BLaER1 treated with 17β-estradiol and CSF1 and Interleukin-3, amounts not matched to agents 10 nM and 100 nM (cell line): ENCODE results near the gene PSMD14.
"Not testable (repeated sequence)": the region's sequence is repeated elsewhere in the genome, so short reads cannot be mapped to it uniquely, and the experiment has no call there.

ENCODE experiments used
- H3K27ac ChIP-seq, 11 experiments: shearing (Covaris generic); formaldehyde crosslinking; 2 replicates each; pipeline ENCODE4 v1.8.1; 2022
- H3K27me3 ChIP-seq, 11 experiments: shearing (Covaris generic); formaldehyde crosslinking; 2 replicates each; pipeline ENCODE4 v1.8.1; 2022
- H3K36me3 ChIP-seq, 11 experiments: shearing (Covaris generic); formaldehyde crosslinking; 2 replicates each; pipeline ENCODE4 v1.8.1; 2022
- H3K4me1 ChIP-seq, 10 experiments: shearing (Covaris generic); formaldehyde crosslinking; 2 replicates each; pipeline ENCODE4 v1.8.1; 2022
- H3K4me2 ChIP-seq, 11 experiments: shearing (Covaris generic); formaldehyde crosslinking; 2 replicates each; pipeline ENCODE4 v1.8.1; 2022
- H3K4me3 ChIP-seq, 10 experiments: shearing (Covaris generic); formaldehyde crosslinking; 2 replicates each; pipeline ENCODE4 v1.8.1; 2022
- H3K9ac ChIP-seq, 11 experiments: shearing (Covaris generic); formaldehyde crosslinking; 2 replicates each; pipeline ENCODE4 v1.8.1; 2022
- H3K9me3 ChIP-seq, 11 experiments: shearing (Covaris generic); formaldehyde crosslinking; replicated peaks in 1 of 11; 2 replicates each; pipeline ENCODE4 v1.8.1; 2022
- H4K20me1 ChIP-seq, 11 experiments: shearing (Covaris generic); formaldehyde crosslinking; 2 replicates each; pipeline ENCODE4 v1.8.1; 2022
- Cebpa-rat ChIP-seq, 11 experiments: shearing (Covaris generic); IDR thresholded peaks; 2 replicates each; pipeline ENCODE4 v1.8.1; 2022

Gene PSMD14

GRCh38 chr2:161327582-161327981, 19.4 kb downstream of the PSMD14 start:
- Histone ChIP-seq H3K36me3 (peaks cover 58 to 95% (median 74%) of the 10 kb centered on the region in 11 experiments), H3K4me3 (no peak overlapping the region), H3K4me2 (no peak overlapping the region), H3K4me1 (peaks cover 0 to 2% (median 0%) of the 10 kb centered on the region in 10 experiments; a peak in 2 of 20 replicates), H3K9me3 (no peaks in the 10 kb centered on the region), H3K27me3 (no peaks in the 10 kb centered on the region), H3K9ac (no peak overlapping the region), H3K27ac (no peak overlapping the region), H4K20me1 (peaks cover 2 to 77% (median 20%) of the 10 kb centered on the region in 11 experiments; a peak in 12 of 22 replicates)
- TF ChIP-seq Cebpa-rat (IDR thresholded peaks at IDR 0.05), result no peak

DNA sequence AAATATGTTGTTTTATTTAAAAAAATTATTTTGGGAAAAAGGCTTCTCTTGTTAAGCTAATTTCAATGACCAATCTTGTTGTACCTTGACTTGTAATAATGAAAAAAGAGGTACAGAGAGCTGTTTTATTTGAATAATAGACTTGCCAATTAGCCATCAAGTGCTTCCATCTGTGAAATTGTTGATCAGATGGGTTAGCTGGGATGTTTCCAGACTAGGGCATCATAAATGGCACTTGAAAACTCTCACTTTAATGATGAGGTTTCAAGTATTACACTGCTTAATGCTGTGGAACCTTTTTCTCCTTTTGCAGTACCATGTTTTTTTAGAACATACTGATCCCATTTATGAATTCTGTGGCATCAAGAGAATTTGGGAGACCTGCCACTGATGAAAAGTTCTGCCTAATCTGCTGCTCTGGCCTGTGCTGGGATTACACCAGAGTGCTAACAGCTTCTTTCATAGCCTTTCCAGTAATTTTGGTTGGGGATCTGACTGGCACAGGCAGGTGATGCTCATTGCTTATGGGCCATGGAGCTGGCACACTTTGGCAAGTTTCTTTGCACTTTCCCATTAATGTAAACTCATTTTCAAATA, 24.2 kb downstream of the PSMD14 start:
- Histone ChIP-seq H3K4me3 (no peak overlapping the region), H3K9me3 (peaks cover 0 to 6% (median 0%) of the 10 kb centered on the region in 11 experiments; a peak in 1 of 22 replicates), H3K27me3 (no peaks in the 10 kb centered on the region), H3K4me1 (peaks cover 0 to 23% (median 0%) of the 10 kb centered on the region in 10 experiments; a peak in 5 of 20 replicates), H3K27ac (no peak overlapping the region), H4K20me1 (peaks cover 3 to 85% (median 39%) of the 10 kb centered on the region in 11 experiments; a peak in 15 of 22 replicates), H3K4me2 (peak overlapping the region in 2 of 11 experiments; percentile 27 to 66; a peak in 1 of 22 replicates), H3K9ac (no peak overlapping the region), H3K36me3 (peaks cover 35 to 95% (median 50%) of the 10 kb centered on the region in 11 experiments; a peak in 21 of 22 replicates)
- no peak for TF ChIP-seq Cebpa-rat (IDR thresholded peaks at IDR 0.05)

GRCh38 chr2:161335626-161336025, 27.4 kb downstream of the PSMD14 start:
- Histone ChIP-seq H4K20me1 (peaks cover 0 to 73% (median 36%) of the 10 kb centered on the region in 11 experiments; a peak in 16 of 22 replicates), H3K4me2 (no peak overlapping the region), H3K4me1 (peaks cover 0 to 23% (median 0%) of the 10 kb centered on the region in 10 experiments; a peak in 5 of 20 replicates), H3K9ac (no peak overlapping the region), H3K36me3 (peaks cover 42 to 96% (median 60%) of the 10 kb centered on the region in 11 experiments), H3K4me3 (no peak overlapping the region), H3K27me3 (no peaks in the 10 kb centered on the region), H3K27ac (no peak overlapping the region), H3K9me3 (peaks cover 0 to 28% (median 16%) of the 10 kb centered on the region in 11 experiments; a peak in 19 of 22 replicates)
- no peak for TF ChIP-seq Cebpa-rat (IDR thresholded peaks at IDR 0.05)

GRCh38 chr2:161337247-161337646, 29.0 kb downstream of the PSMD14 start:
- no peaks in the 10 kb centered on the region for H3K27me3 ChIP-seq
- peaks cover 37 to 96% (median 69%) of the 10 kb centered on the region in 11 experiments for H3K36me3 ChIP-seq
- peaks cover 4 to 41% (median 30%) of the 10 kb centered on the region in 11 experiments; a peak in 20 of 22 replicates for H3K9me3 ChIP-seq
- H3K4me2 ChIP-seq, result no peak overlapping the region
- no peak overlapping the region for H3K9ac ChIP-seq
- H3K4me1 ChIP-seq, result peaks cover 0 to 23% (median 0%) of the 10 kb centered on the region in 10 experiments; a peak in 5 of 20 replicates
- no peak for TF ChIP-seq Cebpa-rat (IDR thresholded peaks at IDR 0.05)
- H3K4me3 ChIP-seq, result no peak overlapping the region
- H3K27ac ChIP-seq, result no peak overlapping the region
- H4K20me1 ChIP-seq, result peaks cover 0 to 59% (median 29%) of the 10 kb centered on the region in 11 experiments; a peak in 16 of 22 replicates

- H3K4me1 ChIP-seq, H3K27ac ChIP-seq, H3K27me3 ChIP-seq, H3K9ac ChIP-seq, H3K4me3 ChIP-seq, H3K4me2 ChIP-seq: not testable (repeated sequence)
- Histone ChIP-seq H3K36me3 (peaks cover 37 to 95% (median 62%) of the 10 kb centered on the region in 11 experiments), H4K20me1 (peaks cover 0 to 49% (median 17%) of the 10 kb centered on the region in 11 experiments; a peak in 14 of 22 replicates), H3K9me3 (peaks cover 16 to 62% (median 50%) of the 10 kb centered on the region in 11 experiments)
These were observed 31.3 kb downstream of the PSMD14 start for GRCh38 chr2:161339532-161339931.

- Histone ChIP-seq H3K36me3 (peaks cover 44 to 96% (median 74%) of the 10 kb centered on the region in 11 experiments), H3K9me3 (peaks cover 16 to 76% (median 63%) of the 10 kb centered on the region in 11 experiments), H3K4me1 (peaks cover 0 to 18% (median 4%) of the 10 kb centered on the region in 10 experiments; a peak in 10 of 20 replicates), H4K20me1 (peaks cover 0 to 48% (median 7%) of the 10 kb centered on the region in 11 experiments; a peak in 12 of 22 replicates)
- not testable (repeated sequence) for H3K4me3 ChIP-seq, H3K4me2 ChIP-seq, H3K9ac ChIP-seq, H3K27ac ChIP-seq, H3K27me3 ChIP-seq
These were observed 32.7 kb downstream of the PSMD14 start for GRCh38 chr2:161340930-161341413.

DNA sequence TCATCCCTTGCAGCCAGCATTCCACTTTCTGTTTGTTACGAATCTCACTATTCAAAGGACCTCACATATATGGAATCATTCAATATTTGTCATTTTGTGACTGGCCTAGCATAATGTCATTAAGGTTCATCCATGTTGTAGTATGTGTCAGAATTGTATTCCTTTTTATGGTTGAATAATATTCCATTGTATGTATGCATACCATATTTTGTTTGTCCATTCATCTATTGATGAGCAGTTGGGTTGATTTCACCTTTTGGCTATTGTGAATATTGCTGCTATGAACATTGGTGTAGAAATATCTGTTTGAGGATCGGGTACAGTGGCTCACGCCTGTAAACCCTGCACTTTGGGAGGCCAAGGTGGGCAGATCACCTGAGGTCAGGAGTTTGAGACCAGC, 35.0 kb downstream of the PSMD14 start:
- H3K27me3 ChIP-seq, result no peaks in the 10 kb centered on the region
- H3K9ac ChIP-seq, result no peak overlapping the region
- peaks cover 16 to 85% (median 75%) of the 10 kb centered on the region in 11 experiments for H3K9me3 ChIP-seq
- peaks cover 55 to 96% (median 78%) of the 10 kb centered on the region in 11 experiments for H3K36me3 ChIP-seq
- no peak for TF ChIP-seq Cebpa-rat (IDR thresholded peaks at IDR 0.05)
- no peak overlapping the region; a peak in 1 of 20 replicates for H3K4me3 ChIP-seq
- H3K4me1 ChIP-seq, result peaks cover 0 to 18% (median 11%) of the 10 kb centered on the region in 10 experiments; a peak in 12 of 20 replicates
- H3K4me2 ChIP-seq, result no peak overlapping the region
- no peak overlapping the region for H3K27ac ChIP-seq
- peaks cover 0 to 47% (median 0%) of the 10 kb centered on the region in 11 experiments; a peak in 10 of 22 replicates for H4K20me1 ChIP-seq

DNA sequence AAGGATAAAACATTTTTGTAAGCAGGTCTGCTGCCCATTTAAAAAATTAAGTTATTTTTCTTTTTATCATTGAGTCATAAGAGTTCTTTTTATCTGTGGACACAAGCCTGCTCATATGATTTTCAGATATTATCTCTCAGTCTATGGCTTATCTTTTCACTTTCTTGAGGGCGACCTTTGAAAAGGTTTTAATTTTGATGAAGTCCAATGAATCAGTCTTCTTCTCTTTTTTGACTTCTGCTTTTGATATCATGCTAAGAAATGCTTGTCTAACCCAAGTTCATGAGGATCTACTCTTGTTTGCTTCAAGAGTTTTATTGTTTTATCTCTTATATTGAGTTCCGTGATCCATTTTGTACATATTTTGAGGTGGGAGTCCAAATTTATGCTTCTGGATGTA, 36.5 kb downstream of the PSMD14 start:
- TF ChIP-seq Cebpa-rat (IDR thresholded peaks at IDR 0.05), result no peak
- H3K4me3 ChIP-seq, result no peak overlapping the region
- no peaks in the 10 kb centered on the region for H3K27me3 ChIP-seq
- H3K9me3 ChIP-seq, result peaks cover 16 to 75% (median 65%) of the 10 kb centered on the region in 11 experiments
- peaks cover 49 to 96% (median 82%) of the 10 kb centered on the region in 11 experiments for H3K36me3 ChIP-seq
- H4K20me1 ChIP-seq, result peaks cover 0 to 61% (median 13%) of the 10 kb centered on the region in 11 experiments; a peak in 13 of 22 replicates
- H3K27ac ChIP-seq, result no peak overlapping the region
- H3K4me2 ChIP-seq, result 0 out of 22 replicates have a peak overlapping the region, but pooled peaks of 1 of the 11 experiments have one; percentile 1
- H3K4me1 ChIP-seq, result peaks cover 0 to 18% (median 11%) of the 10 kb centered on the region in 10 experiments; a peak in 12 of 20 replicates
- H3K9ac ChIP-seq, result no peak overlapping the region

GRCh38 chr2:161351678-161352077, 43.5 kb downstream of the PSMD14 start:
- peaks cover 0 to 12% (median 3%) of the 10 kb centered on the region in 10 experiments; a peak in 8 of 20 replicates for H3K4me1 ChIP-seq
- H4K20me1 ChIP-seq, result peaks cover 0 to 94% (median 70%) of the 10 kb centered on the region in 11 experiments; a peak in 17 of 22 replicates
- no peak overlapping the region for H3K27ac ChIP-seq
- peaks cover 0 to 21% (median 7%) of the 10 kb centered on the region in 11 experiments; a peak in 10 of 22 replicates for H3K9me3 ChIP-seq
- no peak overlapping the region for H3K9ac ChIP-seq
- H3K4me3 ChIP-seq, result no peak overlapping the region
- H3K36me3 ChIP-seq, result peaks cover 24 to 56% (median 42%) of the 10 kb centered on the region in 11 experiments
- no peak for TF ChIP-seq Cebpa-rat (IDR thresholded peaks at IDR 0.05)
- no peaks in the 10 kb centered on the region for H3K27me3 ChIP-seq
- no peak overlapping the region for H3K4me2 ChIP-seq
